ENCODE results near the gene NALCN.

NALCN gene

DNA sequence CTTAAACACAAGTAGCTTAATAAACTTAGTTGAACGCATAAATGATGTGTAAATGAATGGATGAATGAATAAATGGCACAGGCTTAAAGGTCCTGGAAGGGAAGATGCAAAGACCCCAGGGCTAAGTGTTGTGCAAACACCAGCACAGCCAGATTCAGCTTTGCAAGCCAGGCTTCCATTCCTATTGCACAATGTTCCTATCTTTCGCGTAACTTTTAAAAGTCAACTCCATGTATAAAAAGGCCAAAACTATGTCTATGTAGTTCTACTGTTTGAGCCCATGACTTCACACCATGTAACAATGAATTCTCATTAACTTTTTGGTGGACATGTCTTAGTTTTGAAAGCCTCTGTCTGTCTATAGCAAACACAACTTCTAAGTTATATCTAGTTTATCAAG lies 226.0 kb downstream of the NALCN start:
- DNase-seq, result no peak

- no peak for DNase-seq
Observed at GRCh38 chr13:101185606-101186005, 230.7 kb downstream of the NALCN start.

GRCh38 chr13:101181076-101181685 lies 235.1 kb downstream of the NALCN start:
- no peak for DNase-seq

- no peak for DNase-seq
Observed at GRCh38 chr13:101179021-101179420, 237.3 kb downstream of the NALCN start.

- no peak for DNase-seq
Observed at GRCh38 chr13:101178406-101178805, 237.9 kb downstream of the NALCN start.

GRCh38 chr13:101170306-101170705 lies 246.0 kb downstream of the NALCN start:
- no peak for DNase-seq

DNA sequence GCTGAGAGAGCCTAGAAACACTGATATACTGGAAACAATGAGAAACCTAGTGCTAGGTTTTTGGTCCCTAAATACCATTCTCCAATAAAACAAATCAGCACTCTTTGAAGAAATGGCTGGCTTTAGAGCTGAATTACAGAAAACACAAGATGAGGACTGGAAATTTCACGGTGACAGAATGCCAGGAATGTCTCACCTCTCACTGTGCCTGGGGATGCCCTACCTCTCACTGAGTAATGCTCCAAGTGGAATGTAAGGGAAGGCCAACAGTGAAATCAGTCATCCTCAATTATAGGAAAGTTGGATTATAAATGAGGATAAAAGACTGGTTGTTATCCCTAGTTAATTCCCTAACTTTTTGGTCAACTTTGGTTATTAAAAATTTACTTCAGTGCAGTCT lies 259.0 kb downstream of the NALCN start:
- no peak for DNase-seq

DNA sequence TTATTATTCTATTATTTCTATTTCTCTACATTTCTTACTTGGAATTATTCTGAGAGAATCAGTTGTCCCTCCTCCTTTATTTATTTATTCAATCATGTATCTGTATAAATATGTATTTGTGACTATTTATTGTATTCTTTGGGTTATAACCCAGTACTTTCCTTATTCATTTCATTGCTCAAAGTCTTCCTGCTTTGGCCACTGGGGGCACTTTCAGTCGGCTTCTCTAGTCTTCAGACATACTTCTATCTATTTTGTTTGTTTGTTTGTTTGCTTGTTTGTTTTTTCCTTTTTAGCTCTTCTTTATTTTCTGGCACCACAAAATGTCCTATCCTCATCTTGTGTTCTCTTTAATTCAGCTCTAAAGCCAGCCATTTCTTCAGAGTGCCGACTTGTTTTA lies 260.4 kb downstream of the NALCN start:
- DNase-seq, result no peak

DNA sequence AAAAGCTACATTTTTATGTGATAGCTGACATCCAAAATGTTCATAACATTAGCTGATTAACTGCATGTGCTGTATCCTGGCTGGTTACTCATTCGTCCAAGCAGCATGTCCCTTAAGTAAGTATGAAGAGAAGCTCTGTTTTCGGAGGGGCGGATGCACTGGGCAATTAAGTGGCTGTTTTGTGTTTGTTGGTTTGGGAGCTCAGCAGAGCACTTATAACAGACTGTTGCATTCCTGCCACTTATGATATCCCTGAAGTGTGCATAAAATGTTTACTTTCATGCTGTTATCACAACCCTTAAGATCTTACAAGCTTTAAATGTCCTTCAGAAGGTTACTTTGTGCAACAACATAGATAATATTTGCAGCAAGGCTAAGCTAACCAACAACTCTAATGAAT lies 264.1 kb downstream of the NALCN start:
- DNase-seq, result no peak

- DNase-seq, result no peak
Observed at GRCh38 chr13:101150998-101151397, 265.3 kb downstream of the NALCN start.

DNA sequence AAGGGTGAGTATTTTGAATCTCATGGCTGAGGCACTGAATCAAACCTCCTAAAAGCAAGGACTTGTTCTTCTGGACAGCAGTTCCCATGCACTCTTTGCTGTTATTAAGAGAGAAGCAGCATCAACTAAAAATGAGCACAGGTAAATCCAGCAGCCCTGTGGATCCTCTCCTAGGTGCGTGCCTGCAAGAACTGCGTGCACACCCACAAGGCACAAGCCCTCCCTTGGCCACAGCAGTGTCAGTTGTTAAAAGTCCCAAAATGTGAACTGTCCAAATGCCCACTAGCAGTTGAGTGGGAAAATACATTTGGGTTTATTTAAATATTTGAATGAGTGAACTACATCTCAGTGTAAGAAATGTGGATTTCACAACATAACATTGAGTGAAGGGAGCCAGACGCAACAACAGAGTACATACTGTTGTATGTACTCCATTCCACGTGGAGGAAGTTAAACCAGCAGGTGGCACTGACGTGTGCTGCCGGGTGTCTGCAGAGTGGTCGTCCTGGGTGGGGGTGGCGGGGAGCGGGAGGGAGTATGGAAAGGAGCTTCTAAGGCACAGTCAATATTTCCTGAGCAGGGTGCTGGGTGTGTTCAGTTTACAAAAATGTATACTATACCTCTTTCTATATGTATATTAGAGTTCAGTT lies 266.4 kb downstream of the NALCN start:
- DNase-seq, result no peak

DNA sequence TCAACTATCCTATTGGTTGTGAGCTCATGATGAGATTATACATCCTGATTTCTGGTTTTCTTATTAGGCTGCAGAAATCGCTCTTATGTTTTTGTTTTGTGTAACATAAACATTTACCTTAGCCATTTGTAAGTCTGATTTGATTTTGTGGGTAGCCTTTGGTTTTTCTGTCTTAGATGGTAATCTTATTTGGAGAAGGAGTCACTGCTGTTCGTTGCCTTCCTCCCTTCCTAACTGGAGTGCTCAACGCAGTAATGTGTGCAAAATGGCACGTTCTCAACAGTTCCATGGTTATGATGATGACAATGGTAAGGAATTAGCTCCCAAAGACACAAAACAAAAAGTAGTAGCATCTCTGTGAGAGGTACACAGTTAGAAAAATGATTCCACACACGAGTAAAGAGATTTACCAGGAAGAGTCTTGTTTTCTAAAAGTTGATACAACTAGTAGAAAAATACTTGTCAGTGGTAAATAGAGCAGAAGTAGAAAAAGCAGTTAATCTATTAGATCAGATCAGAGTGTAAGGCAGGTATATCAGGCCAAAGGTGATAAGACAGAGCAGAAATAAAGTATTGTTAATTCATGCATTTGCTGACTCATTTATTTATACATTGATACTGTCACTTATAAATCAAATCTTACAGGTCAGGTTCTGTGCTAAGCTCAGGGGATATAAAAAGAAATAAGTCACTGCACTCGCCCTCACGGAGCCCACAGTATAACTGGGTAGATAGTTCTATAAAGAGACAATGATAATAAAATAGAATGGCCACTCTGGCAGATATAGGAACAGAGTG lies 270.0 kb downstream of the NALCN start:
- DNase-seq, result no peak

- DNase-seq, result peak; percentile 59
Observed at GRCh38 chr13:101144808-101145419, 271.4 kb downstream of the NALCN start.

DNA sequence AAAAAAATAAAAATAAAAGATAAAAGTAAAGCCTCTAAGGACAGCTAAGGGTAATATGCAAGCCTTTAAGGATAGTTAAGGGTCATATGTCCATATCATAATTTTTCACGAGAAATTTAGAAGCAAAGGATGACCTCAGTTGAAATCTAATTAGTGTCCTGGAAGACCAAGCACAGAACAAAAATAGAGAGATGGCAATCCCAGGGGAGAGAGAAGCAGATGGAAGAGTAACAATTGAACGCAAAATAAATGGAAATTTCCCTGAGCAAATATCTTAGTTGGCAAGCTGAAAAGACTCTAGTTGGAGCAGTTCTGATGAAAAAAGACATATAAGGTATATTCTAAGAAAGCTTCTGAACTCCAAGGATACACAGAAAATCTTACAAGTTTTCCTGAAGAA lies 275.4 kb downstream of the NALCN start:
- no peak for DNase-seq

- DNase-seq, result no peak
Observed at GRCh38 chr13:101140087-101140770, 276.1 kb downstream of the NALCN start.

GRCh38 chr13:101139081-101139480 lies 277.2 kb downstream of the NALCN start:
- DNase-seq, result no peak

DNA sequence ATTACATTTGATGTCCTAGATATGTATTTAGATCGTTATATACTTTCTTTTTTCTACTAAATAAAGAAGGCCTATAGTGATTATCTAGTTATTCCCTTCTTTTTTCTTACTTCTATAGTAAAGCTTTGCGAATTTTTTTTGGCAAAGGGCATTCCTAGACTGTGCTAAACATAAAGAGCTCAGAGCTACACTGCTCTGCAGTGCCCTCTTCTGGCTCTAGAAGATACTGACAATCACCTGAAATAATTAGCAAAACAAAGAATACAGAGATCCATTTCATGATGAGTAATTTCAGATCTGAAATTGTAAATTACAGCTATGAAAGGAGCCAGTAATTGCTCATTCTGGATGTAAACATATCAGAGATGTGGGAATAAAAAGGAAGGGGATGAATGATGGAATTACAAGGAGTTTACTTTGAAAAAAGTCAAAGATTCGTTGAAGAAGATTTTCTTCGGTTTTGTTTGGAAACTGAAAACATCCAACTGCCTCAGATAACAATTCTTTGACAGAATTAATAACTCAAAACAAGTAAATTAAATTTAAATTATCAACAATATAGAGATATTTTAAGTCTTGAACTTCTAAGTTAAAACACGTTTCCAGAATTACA lies 288.5 kb downstream of the NALCN start:
- DNase-seq, result peak; percentile 46

DNA sequence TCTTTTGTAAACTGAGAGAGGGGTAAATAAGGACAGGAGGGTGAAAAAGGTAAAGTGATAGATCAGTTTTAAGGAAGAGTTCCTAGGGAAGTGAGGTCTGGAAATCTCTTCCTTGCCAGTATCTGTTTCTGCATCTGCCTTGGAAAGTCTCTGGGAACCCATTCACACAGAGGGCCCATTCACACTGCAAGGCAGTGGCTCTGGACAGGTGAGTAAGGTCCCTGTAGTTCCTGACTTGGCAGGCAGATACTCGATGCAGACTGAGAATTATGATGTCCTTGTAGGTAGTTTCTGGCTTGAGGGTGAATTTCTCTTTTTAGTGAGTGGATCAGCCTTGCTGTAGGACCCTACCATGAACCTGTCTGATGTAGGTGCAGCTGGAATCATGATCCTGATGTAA lies 293.3 kb downstream of the NALCN start:
- DNase-seq, result no peak

GRCh38 chr13:101121608-101122007 lies 294.7 kb downstream of the NALCN start:
- no peak for DNase-seq

DNA sequence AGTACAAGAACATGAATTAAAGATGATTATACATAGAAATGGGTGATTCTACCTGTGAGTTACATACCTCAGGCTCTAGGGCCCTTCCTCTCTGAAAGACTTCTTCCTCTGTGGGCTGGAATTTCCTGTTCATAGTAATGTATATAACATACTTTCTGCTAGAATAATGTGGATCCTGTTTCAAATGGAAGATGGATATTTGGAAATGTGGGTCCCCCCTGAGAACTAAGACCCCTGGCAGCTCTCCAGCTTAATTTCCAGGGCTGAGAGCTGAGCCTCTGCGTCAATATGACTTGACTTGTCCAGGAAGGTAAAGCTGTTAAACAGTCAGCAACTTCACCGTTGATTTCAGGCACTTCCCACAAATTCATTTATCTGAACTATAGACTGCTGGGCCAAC lies 296.3 kb downstream of the NALCN start:
- DNase-seq, result no peak

DNA sequence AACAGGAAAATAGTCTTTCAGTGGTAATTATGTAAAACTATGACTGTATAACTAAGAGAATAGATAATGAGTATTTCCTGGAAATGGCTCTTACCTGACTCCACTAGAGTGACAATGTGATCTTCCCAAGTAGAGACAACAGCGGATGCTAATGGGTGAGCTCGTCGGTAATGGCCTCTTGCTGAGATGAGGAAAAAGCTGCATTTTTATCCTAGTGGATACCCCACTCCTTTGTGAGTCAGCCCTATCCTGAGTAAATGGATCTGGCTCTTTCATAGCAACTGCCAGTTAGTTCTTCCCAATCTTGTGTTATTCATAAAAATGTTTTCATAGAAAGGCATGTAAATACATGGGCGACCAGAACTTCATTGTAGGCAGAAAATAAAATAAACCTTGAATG lies 299.5 kb downstream of the NALCN start:
- DNase-seq, result no peak

DNA sequence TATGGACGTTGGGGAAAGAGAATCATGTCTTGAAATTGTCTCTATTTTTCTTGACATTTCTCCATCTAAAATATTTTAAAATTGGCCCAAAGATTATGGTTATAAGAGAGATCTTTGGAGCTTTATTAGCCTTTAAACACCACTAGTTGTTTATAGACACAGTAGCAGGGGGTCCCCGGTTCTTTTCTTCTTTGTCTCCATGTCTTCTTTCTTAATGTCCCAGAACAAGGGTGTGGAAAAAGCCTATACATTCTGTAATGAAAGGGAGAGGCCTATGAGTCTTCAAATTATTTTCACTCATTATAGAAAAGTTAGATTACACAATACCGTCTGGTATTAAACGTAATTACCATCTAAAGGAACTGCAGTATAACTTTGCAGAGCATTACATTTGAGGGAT lies 300.0 kb downstream of the NALCN start:
- no peak for DNase-seq

DNA sequence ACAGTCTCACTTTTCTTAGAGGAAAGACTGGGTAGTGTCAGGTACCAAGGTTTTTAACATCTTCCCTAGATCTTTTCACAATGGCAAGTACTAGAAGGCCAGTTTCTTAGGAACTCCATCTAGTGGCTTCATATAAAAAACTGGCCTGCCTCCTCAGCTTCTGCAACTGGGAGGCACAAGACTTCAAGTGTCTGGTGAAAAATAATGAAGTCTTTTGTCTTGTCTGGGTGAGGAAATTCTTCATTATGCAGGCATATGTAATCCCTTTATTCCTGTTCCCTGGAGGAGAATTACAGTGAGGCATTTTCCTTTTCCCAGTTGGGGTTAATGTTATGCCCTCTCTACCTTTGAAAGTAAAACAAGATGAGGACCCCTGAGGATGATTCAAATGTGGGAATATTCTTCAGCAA lies 300.5 kb downstream of the NALCN start:
- no peak for DNase-seq
